Endothelial cell of umbilical vein (primary cell): Measurements from ENCODE around the gene RGS7. TPM values are rescaled to one million over a fixed set of nuclear protein-coding genes. Genes with fewer than 3 reads are reported as not detected.

Experiments
- BruUV-seq: library from RNA; stranded (reverse); fragments of 400-500 nt; replicated peaks from 2 replicates; lab custom pipeline; 2021; lab: Mats Ljungman, UMichigan
- CTCF ChIA-PET: fragments of 300-600, 350-600 bp; sonication (Branson Sonifier 250); formaldehyde crosslinking; loops from one replicate; lab custom pipeline; 2021; ENCODE audit warnings: antibody characterized with exemption, inconsistent platforms; lab: Charles Lee
- POLR2A ChIA-PET: fragments of 300-600, 350-600 bp; sonication (Branson Sonifier 250); formaldehyde crosslinking; loops from one replicate; lab custom pipeline; 2021; ENCODE audit warnings: antibody characterized with exemption, inconsistent platforms; lab: Charles Lee
- DNase-seq: peaks from one replicate; pipeline ENCODE4 v3.0.0-alpha.2; 2011; ENCODE audit warnings: low read depth, low spot score
- FAIRE-seq: peaks from 2 replicates; lab custom pipeline; 2011; peaks lifted over from hg19 to GRCh38; lab: Jason Lieb, UNC
- H2AFZ ChIP-seq: 2 replicates; pipeline ENCODE4 v1.6.0; 2012; ENCODE audit warnings: low read depth, low read length, control low read depth, inconsistent platforms
- H3K27ac ChIP-seq: 2 replicates; pipeline ENCODE4 v1.5.1; 2011; ENCODE audit warnings: low read depth, mild to moderate bottlenecking, control low read depth, low read length, moderate library complexity; ENCODE audit not compliant: insufficient read depth
- H3K27me3 ChIP-seq, 2 experiments: 2 replicates each; pipeline versions ENCODE4 v1.6.0 to v1.6.1; 2011; ENCODE audit warnings: low read length in 2 of 2, mixed read lengths in 1 of 2; ENCODE audit not compliant: control insufficient read depth in 2 of 2, insufficient read depth in 2 of 2
- H3K36me3 ChIP-seq, 2 experiments: 2 replicates in 1 of 2; 3 replicates in 1 of 2; pipeline ENCODE4 v1.5.1; 2011; ENCODE audit warnings: low read length in 2 of 2, mild to moderate bottlenecking in 1 of 2, moderate library complexity in 1 of 2; ENCODE audit not compliant: control insufficient read depth in 2 of 2, insufficient read depth in 2 of 2; ENCODE audit errors: extremely low read depth in 1 of 2
- H3K4me1 ChIP-seq: 3 replicates; pipeline ENCODE4 v1.5.1; 2011; ENCODE audit warnings: mild to moderate bottlenecking, low read length; ENCODE audit not compliant: control insufficient read depth, insufficient read depth; ENCODE audit errors: extremely low read depth
- H3K4me2 ChIP-seq: 2 replicates; pipeline ENCODE4 v1.6.1; 2011; ENCODE audit warnings: low read length, control low read depth, mixed read lengths; ENCODE audit not compliant: insufficient read depth
- H3K4me3 ChIP-seq, 3 experiments: fragments of 200-600 bp in 1 of 3; sonication (generic), shearing (Covaris generic) in 1 of 3; replicated peaks in 1 of 3; 2 replicates each; pipeline ENCODE4 v1.5.1; 2011 to 2016; ENCODE audit warnings: control low read depth in 3 of 3, low read length in 3 of 3, mild to moderate bottlenecking in 2 of 3, inconsistent platforms in 1 of 3, low read depth in 1 of 3, moderate library complexity in 1 of 3; ENCODE audit not compliant: insufficient read depth in 1 of 3
- H3K79me2 ChIP-seq: 2 replicates; pipeline ENCODE4 v1.6.0; 2012; ENCODE audit warnings: low read length, inconsistent platforms; ENCODE audit not compliant: control insufficient read depth, insufficient read depth
- H3K9ac ChIP-seq: replicated peaks from 2 replicates; pipeline ENCODE3; 2011; ENCODE audit warnings: low read length, control low read depth; ENCODE audit not compliant: insufficient read depth; ENCODE audit errors: extremely low read depth
- H3K9me1 ChIP-seq: replicated peaks from 3 replicates; pipeline ENCODE4 v1.6.0; 2011; ENCODE audit warnings: mild to moderate bottlenecking, low read length; ENCODE audit not compliant: control insufficient read depth, insufficient read depth; ENCODE audit errors: extremely low read depth
- H3K9me3 ChIP-seq: replicated peaks from 2 replicates; pipeline ENCODE4 v1.5.1; 2012; ENCODE audit warnings: low read length, inconsistent platforms; ENCODE audit not compliant: control insufficient read depth, insufficient read depth
- H4K20me1 ChIP-seq: replicated peaks from 2 replicates; pipeline ENCODE3; 2011; ENCODE audit warnings: mild to moderate bottlenecking, low read length; ENCODE audit not compliant: control insufficient read depth, insufficient read depth; ENCODE audit errors: extremely low read depth
- FOS ChIP-seq: IDR thresholded peaks from 2 replicates; pipeline ENCODE4 v1.6.1; 2011; ENCODE audit warnings: mild to moderate bottlenecking, low read length, moderate library complexity, borderline replicate concordance; ENCODE audit not compliant: insufficient read depth
- GATA2 ChIP-seq: IDR thresholded peaks from 2 replicates; pipeline ENCODE4 v1.7.0; 2011; ENCODE audit warnings: low read depth, mild to moderate bottlenecking, moderate library complexity, mixed read lengths, low read length; ENCODE audit not compliant: insufficient read length, insufficient read depth
- JUN ChIP-seq: IDR thresholded peaks from 2 replicates; pipeline ENCODE4 v1.6.1; 2011; ENCODE audit warnings: borderline replicate concordance, low read depth; ENCODE audit not compliant: insufficient read length, insufficient read depth
- MAX ChIP-seq: IDR thresholded peaks from 2 replicates; pipeline ENCODE4 v1.6.1; 2011; ENCODE audit not compliant: insufficient read depth, insufficient read length
- POLR2AphosphoS5 ChIP-seq: IDR thresholded peaks from 2 replicates; pipeline ENCODE4 v1.6.1; 2012; ENCODE audit warnings: low read depth, mild to moderate bottlenecking, control low read depth, low read length, moderate library complexity; ENCODE audit not compliant: insufficient read depth
- dilution Hi-C: fragments of 300-500 bp; cut with MboI; formaldehyde crosslinking; loops from one replicate; pipeline ENCODE4 v1.15.0; 2019; ENCODE audit warnings: low sequenced_read_pairs; ENCODE audit not compliant: extremely low pct_ligation_motif_present
- intact Hi-C: fragments of 100-400 bp; cut with micrococcal nuclease; formaldehyde crosslinking; loops from one replicate; pipeline ENCODE4 v1.10.0; 2022
- polyA plus RNA-seq, 4 experiments: library from polyadenylated mRNA; depleted of rRNA in 3 of 4; stranded (reverse) in 3 of 4; unstranded in 1 of 4; fragments of >200 nt; gene quantifications; 2 replicates each; pipeline versions ENCODE4 v1.2.1 to v1.2.3, GENCODE V29; 2011 to 2012; ENCODE audit warnings: missing spikeins in 1 of 4
- total RNA-seq: library from RNA; stranded (reverse); gene quantifications from 2 replicates; pipeline ENCODE4 v1.2.3, GENCODE V29; 2021
- TF ChIP-seq, protein P1 (sequence below), 2 donors: IDR thresholded peaks; 1 replicate in 1 of 2; 2 replicates in 1 of 2; pipeline ENCODE4 v1.5.1; 2011; ENCODE audit warnings: low read length in 2 of 2, mild to moderate bottlenecking in 2 of 2, moderate library complexity in 2 of 2, control low read depth in 1 of 2, inconsistent platforms in 1 of 2, low read depth in 1 of 2; ENCODE audit not compliant: insufficient read depth in 1 of 2; ENCODE audit errors: extremely low read depth in 1 of 2

RGS7 gene
- total and polyA plus RNA-seq, 2 donors (not counting 3 experiments of a cell fraction or from before 2014, with no cell fraction given): 0.43 to 0.44 TPM

- Histone ChIP-seq H3K27me3 (no peaks in the 10 kb centered on the region), H4K20me1 (no peaks in the 10 kb centered on the region), H3K9me3 (no peaks in the 10 kb centered on the region), H3K27ac (no peak overlapping the region), H3K4me1 (no peaks in the 10 kb centered on the region), H3K36me3 (no peaks in the 10 kb centered on the region), H2AFZ (no peak overlapping the region), H3K9me1 (no peaks in the 10 kb centered on the region), H3K4me3 (no peak overlapping the region), H3K79me2 (no peaks in the 10 kb centered on the region), H3K9ac (no peak overlapping the region), H3K4me2 (no peak overlapping the region)
- DNase-seq: no peak
- intact Hi-C loops (no loop called here), dilution Hi-C loops (no loop called here)
- no peak for FAIRE-seq
- POLR2A ChIA-PET: no interaction called here
- CTCF ChIA-PET: no interaction called here
- no TSS peak for BruUV-seq
- TF ChIP-seq MAX (no peak), GATA2 (no peak), FOS (no peak), JUN (no peak), POLR2AphosphoS5 (no peak)
- TF ChIP-seq, protein P1, sequence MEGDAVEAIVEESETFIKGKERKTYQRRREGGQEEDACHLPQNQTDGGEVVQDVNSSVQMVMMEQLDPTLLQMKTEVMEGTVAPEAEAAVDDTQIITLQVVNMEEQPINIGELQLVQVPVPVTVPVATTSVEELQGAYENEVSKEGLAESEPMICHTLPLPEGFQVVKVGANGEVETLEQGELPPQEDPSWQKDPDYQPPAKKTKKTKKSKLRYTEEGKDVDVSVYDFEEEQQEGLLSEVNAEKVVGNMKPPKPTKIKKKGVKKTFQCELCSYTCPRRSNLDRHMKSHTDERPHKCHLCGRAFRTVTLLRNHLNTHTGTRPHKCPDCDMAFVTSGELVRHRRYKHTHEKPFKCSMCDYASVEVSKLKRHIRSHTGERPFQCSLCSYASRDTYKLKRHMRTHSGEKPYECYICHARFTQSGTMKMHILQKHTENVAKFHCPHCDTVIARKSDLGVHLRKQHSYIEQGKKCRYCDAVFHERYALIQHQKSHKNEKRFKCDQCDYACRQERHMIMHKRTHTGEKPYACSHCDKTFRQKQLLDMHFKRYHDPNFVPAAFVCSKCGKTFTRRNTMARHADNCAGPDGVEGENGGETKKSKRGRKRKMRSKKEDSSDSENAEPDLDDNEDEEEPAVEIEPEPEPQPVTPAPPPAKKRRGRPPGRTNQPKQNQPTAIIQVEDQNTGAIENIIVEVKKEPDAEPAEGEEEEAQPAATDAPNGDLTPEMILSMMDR (IDR thresholded peaks at IDR 0.05; ENCODE audit: extremely low read depth in 1 of 2, insufficient read depth in 1 of 2, low read depth in 1 of 2, low read length in 2 of 2): no peak
Observed at GRCh38 chr1:241253471-241253870, 103.5 kb downstream of the RGS7 start.
